ENCODE results near the gene ROBO3.

The ROBO3 gene

GRCh38 chr11:124865181-124865901, at the start of gene ROBO3:
Gene ROBO3, plus strand, starts transcription at chr11:124865432. Its CDS starts 146 bp downstream, at chr11:124865578.
- no peak for TF ChIP-seq CTCF (IDR thresholded peaks at IDR 0.05)

- TF ChIP-seq CTCF (IDR thresholded peaks at IDR 0.05) = no peak
These were observed 48.2 kb upstream of the ROBO3 start for GRCh38 chr11:124817036-124817435.

GRCh38 chr11:124821995-124822730, 43.1 kb upstream of the ROBO3 start:
- TF ChIP-seq CTCF (IDR thresholded peaks at IDR 0.05) = no peak

- TF ChIP-seq CTCF (IDR thresholded peaks at IDR 0.05) = no peak
These were observed 41.5 kb upstream of the ROBO3 start for GRCh38 chr11:124823512-124824376.

- no peak for TF ChIP-seq CTCF (IDR thresholded peaks at IDR 0.05)
These were observed 39.4 kb upstream of the ROBO3 start for GRCh38 chr11:124825876-124826275.

- no peak for TF ChIP-seq CTCF (IDR thresholded peaks at IDR 0.05)
These were observed 35.2 kb upstream of the ROBO3 start for GRCh38 chr11:124829986-124830385.

GRCh38 chr11:124830749-124831148, 34.5 kb upstream of the ROBO3 start:
- TF ChIP-seq CTCF (IDR thresholded peaks at IDR 0.05) = no peak
